Spinal cord (tissue), 10 donors: ENCODE measurements around the gene MSMB. TPM values are rescaled to one million over a fixed set of nuclear protein-coding genes. Genes with fewer than 3 reads are reported as not detected.
A peak's percentile ranks its signal among the peaks of the same experiment; 100 is the strongest.
"Not testable (repeated sequence)": the region's sequence is repeated elsewhere in the genome, so short reads cannot be mapped to it uniquely, and the experiment has no call there.

Experiments
- DNase-seq, 6 donors: peaks; one replicate each; pipeline versions ENCODE4 v3.0.0 to v3.0.0-alpha.2; 2013 to 2015; ENCODE audit warnings: low spot score in 6 of 6, low read depth in 4 of 6
- H3K27ac ChIP-seq: one replicate; pipeline ENCODE4 v1.5.1; 2013; ENCODE audit warnings: low read depth, low read length, control low read depth
- H3K27me3 ChIP-seq: one replicate; pipeline ENCODE4 v1.6.1; 2013; ENCODE audit warnings: low read length; ENCODE audit not compliant: control insufficient read depth, insufficient read depth
- H3K36me3 ChIP-seq: one replicate; pipeline ENCODE4 v1.6.1; 2013; ENCODE audit warnings: low read length; ENCODE audit not compliant: control insufficient read depth, insufficient read depth
- H3K4me1 ChIP-seq: one replicate; pipeline ENCODE4 v1.6.1; 2013; ENCODE audit warnings: low read length; ENCODE audit not compliant: control insufficient read depth, insufficient read depth
- H3K4me3 ChIP-seq: one replicate; pipeline ENCODE4 v1.5.1; 2013; ENCODE audit warnings: low read depth, low read length, control low read depth
- H3K9me3 ChIP-seq: one replicate; pipeline ENCODE4 v1.6.1; 2013; ENCODE audit warnings: low read length; ENCODE audit not compliant: control insufficient read depth, insufficient read depth
- WGBS: methylation state at CpG from one replicate; pipeline ENCODE4 v1.1.5; 2013; ENCODE audit warnings: missing lambda C conversion rate; ENCODE audit not compliant: insufficient coverage; 5-methylcytosine and 5-hydroxymethylcytosine counted together
- polyA plus RNA-seq, 2 donors: library from polyadenylated mRNA; unstranded; fragments of 120-200 nt; gene quantifications; one replicate each; pipeline ENCODE4 v1.2.1, GENCODE V29; 2013; ENCODE audit not compliant: insufficient read length in 2 of 2
- total RNA-seq, 2 donors: library from RNA; depleted of rRNA in 1 of 2; stranded (reverse); fragments of 120-200 nt in 1 of 2; fragments of >200 nt in 1 of 2; gene quantifications; one replicate each; pipeline versions ENCODE4 v1.2.3 to v1.2.4, GENCODE V29; 2013 to 2014
- donor health status: healthy.

The MSMB gene
- total and polyA plus RNA-seq, 4 donors = not detected

DNA sequence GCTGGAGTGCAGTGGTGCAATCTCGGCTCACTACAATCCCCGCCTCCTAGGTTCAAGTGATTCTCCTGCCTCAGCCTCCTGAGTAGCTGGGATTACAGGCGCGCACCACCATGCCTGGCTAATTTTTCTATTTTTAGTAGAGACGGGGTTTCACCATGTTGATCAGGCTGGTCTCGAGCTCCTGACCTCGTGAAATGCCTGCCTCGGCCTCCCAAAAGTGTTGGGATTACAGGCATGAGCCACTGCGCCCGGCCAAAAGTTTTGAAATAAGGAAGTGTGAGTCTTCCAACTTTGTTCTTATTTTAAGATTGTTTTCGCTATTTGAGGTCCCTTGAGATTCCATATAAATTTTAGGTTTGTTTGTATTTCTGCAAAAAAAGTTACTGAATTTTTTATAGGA lies 41.3 kb upstream of the MSMB start:
- not testable (repeated sequence) for H3K27ac ChIP-seq, H3K9me3 ChIP-seq, DNase-seq, H3K36me3 ChIP-seq, H3K27me3 ChIP-seq, H3K4me3 ChIP-seq, H3K4me1 ChIP-seq
- WGBS = 97% methylated on average over 9 of the region's 11 CpGs

DNA sequence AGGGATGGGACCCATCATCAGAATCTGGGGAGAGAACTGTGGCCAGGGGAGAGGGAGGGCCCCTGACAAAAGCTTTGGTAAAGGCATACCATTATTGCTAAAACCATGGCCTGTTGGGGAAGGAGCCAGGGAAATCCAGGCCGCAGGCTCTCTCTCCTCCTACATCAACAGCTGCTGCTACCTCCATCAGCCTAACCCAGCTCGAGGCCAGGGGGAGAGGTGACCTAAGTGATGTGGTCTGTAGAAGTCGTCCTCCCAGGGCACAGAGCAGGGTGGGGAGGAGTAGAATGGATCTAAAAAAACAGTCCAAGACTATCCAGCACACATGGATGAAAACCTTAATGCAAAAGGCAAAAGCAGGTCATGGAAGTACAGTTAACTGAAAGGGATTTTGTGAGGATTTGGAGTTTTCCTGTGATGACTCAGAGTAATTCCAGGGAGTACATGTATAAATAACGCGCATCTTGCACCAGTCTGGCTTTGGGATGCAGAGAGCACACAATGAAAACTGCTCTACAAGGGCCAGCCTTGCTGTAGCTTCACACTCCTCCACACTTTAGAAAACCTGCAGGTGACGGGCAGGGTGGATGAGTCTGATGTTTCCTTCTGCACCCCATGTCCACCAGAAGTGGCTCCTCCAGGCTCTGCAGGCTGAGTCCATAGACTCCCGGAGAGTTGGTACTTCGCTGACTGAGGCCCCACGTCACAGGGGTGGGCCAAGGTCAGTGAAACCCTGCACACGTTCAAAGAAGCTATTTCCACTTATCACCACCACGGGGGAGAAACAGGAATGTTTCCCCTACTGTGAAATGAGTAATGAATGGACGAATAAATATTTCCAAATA lies 38.5 kb upstream of the MSMB start:
- DNase-seq = no peak
- H3K9me3 ChIP-seq = no peaks in the 10 kb centered on the region

DNA sequence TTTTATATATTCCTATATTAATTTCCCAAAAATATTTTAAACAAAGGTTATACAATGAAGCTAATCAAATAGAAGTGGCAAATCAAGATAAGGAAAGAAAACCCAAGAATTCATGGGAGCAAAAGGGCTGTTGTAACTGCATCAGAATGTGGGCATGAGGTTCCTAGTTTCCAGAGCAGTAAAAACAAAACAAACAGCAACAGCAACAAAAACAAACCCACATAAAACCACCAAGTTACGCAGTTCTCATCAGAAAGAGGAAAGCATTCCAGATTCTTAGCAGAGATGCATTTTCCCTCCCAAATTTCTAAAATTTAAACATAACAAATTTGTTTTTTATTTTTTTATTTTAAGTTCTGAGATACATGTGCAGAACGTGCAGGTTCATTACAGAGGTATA lies 34.8 kb upstream of the MSMB start:
- Histone ChIP-seq H3K27me3 (no peaks in the 10 kb centered on the region), H3K4me1 (no peaks in the 10 kb centered on the region), H3K4me3 (no peak overlapping the region), H3K36me3 (no peaks in the 10 kb centered on the region), H3K27ac (no peak overlapping the region), H3K9me3 (no peaks in the 10 kb centered on the region)
- DNase-seq = no peak
- WGBS = 60% methylated on average over 1 of the region's 2 CpGs

More for the DNA sequence above, 38.5 kb upstream of the MSMB start:
- no peaks in the 10 kb centered on the region for H3K4me1 ChIP-seq
- H3K4me3 ChIP-seq = no peak overlapping the region
- no peak overlapping the region for H3K27ac ChIP-seq
- WGBS = 93% methylated on average over 2 of the region's 12 CpGs
- H3K36me3 ChIP-seq = no peaks in the 10 kb centered on the region
- no peaks in the 10 kb centered on the region for H3K27me3 ChIP-seq

DNA sequence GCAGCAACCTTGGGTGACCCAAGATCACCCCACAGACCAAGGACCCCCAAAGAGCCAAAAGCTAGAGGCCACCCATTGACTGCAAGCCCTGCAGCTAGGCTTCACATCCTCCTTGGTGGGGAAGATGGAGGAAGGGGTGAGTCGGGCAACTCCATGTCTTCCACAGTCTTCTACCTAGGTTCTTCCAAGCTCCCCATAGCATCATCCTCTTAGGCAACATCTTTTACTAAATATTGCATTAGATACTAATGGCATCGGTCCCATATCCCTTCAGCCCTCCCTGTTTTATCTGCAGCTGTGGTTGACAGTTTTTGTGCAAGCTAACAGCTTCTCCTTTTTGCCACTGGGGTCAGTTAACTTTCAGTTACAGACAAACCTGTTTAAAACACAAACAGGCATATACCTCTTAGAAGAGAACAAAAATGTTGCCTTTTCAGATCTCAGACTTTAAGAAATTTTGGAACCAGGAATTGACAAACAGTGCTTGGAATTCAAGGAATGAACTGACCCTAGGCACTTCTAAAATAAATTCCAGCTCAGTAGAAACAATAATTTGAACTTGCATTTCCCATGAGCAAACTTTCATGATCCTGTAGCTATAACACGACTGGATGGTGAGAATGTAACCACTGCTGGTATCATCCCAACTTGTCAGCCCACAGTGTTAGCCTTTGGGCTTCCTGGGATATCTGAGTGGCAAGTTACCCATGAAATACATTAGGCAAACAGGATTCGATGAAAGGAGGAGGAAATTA lies 33.9 kb upstream of the MSMB start:
- WGBS = no CpG with 5 or more reads among the region's 4 CpGs
- Histone ChIP-seq H3K27me3 (no peaks in the 10 kb centered on the region), H3K27ac (no peak overlapping the region), H3K36me3 (no peaks in the 10 kb centered on the region), H3K4me1 (no peaks in the 10 kb centered on the region), H3K4me3 (no peak overlapping the region), H3K9me3 (no peaks in the 10 kb centered on the region)
- DNase-seq = no peak

DNA sequence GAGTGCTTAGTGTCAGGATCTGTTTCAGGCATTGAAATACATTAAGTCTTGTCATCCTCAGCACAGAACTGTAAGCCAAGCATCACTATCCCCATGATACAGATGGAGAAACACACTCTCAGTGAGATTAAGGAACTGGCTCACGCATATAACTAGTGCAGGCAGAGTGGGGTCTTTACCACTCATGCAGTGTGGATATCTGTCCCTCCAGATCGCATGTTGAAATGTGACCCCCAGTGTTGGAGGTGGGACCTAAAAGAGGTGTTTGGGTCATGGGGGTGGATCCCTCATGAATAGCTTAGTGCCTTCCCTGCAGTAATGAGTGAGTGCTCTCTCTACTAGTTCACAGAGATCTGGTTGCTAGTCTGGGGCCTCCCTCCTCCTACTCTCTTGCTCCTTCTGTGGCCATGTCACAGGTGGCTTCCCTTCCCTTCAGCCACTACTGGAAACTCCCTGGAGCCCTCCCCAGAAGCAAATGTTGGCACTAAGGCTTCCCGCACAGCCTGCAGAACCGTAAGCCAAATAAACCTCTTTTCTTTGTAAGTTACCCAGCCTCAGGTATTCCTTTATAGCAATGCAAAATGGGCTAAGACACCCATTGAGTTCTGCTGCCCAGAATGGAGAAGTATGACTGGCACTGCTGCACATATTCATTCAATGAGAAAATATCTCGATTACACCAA lies 31.8 kb upstream of the MSMB start:
- WGBS = 89% methylated on average over 3 of the region's 5 CpGs
- no peaks in the 10 kb centered on the region for H3K9me3 ChIP-seq
- H3K36me3 ChIP-seq = no peaks in the 10 kb centered on the region
- no peak overlapping the region for H3K27ac ChIP-seq
- no peaks in the 10 kb centered on the region for H3K27me3 ChIP-seq
- no peak for DNase-seq
- H3K4me1 ChIP-seq = no peaks in the 10 kb centered on the region
- no peak overlapping the region for H3K4me3 ChIP-seq

DNA sequence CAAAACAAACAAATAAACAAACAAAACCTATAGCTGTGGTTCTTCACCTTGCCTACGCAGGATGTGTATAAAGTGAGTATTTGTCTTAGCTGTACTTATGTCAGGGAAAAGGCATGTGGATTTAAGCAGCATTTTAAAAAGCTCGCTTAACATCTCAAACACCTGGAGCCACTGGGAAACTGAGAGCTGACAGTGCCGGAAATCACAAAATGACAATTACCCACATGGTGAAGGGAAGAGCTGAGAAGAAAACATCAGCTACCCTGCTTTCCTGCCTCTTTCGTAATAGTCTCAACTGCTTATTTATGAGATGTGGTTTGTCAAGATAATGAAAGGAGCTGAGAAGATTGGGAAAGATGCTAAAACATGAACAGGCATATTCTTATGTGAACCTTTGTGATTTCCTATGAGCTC lies 31.1 kb upstream of the MSMB start:
- Histone ChIP-seq H3K36me3 (no peaks in the 10 kb centered on the region), H3K9me3 (no peaks in the 10 kb centered on the region), H3K4me3 (no peak overlapping the region), H3K4me1 (no peaks in the 10 kb centered on the region), H3K27ac (no peak overlapping the region), H3K27me3 (no peaks in the 10 kb centered on the region)
- WGBS = no CpG with 5 or more reads among the region's 4 CpGs
- DNase-seq = peak in 1 of 6 donors; percentile 34

DNA sequence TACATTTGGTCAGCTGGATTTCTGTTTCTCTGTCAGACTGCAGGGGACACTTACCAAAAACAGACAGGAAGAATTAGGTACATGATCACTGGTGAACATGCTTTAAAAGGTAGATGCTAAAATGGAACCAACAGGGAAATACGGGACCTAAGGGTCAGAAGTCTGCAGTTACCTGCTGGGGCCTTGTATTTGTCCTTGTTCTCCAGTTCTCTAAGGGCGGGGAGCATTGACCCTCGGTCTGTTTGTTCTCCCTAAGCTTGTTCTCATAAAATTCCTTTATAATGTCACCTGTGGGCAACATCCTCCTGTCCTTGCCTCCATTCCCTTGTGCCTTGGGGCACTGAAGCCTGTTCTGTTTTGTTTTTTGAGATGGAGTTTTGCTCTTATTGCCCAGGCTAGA lies 29.8 kb upstream of the MSMB start:
- Histone ChIP-seq H3K4me1 (no peaks in the 10 kb centered on the region), H3K36me3 (no peaks in the 10 kb centered on the region), H3K9me3 (no peaks in the 10 kb centered on the region), H3K27me3 (no peaks in the 10 kb centered on the region), H3K27ac (no peak overlapping the region), H3K4me3 (no peak overlapping the region)
- DNase-seq = no peak
- WGBS = 78% methylated on average over 3 of the region's 3 CpGs

DNA sequence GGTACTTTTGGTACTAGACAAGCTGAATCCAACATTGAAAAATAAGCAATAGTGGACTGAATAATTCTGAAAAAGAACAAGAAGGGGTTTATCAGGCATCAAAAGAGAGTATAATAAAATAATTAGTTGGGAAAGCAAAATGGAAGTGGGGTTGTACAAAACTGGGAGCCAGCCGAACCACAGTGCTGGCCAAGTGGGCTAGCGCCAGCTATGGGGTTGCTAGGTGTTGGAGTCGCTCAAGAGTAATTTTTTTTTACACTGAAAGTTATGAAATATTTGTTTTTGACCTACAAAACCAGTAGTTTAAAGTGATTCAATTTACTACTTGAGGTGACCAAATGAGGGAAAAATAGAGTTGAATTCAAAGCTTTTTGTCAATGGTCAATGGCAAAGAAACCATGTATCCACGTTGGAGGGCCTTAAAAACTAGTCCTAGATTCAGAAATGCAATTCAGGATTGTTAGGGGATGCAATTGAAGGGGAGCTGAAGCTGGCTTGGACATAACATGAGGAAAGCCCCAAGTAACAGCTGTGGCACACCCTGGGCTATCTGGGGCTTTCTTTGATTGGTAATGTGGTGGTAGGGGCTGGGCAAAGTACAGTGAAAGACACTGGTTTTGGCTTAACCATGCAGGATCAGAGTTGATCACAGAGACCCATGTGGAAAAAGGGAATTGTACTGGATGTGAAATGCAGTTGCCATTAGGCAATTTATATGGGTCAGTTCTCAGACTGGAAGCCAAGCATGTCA lies 28.3 kb upstream of the MSMB start:
- Histone ChIP-seq H3K36me3 (no peaks in the 10 kb centered on the region), H3K4me3 (no peak overlapping the region), H3K4me1 (no peaks in the 10 kb centered on the region), H3K27me3 (no peaks in the 10 kb centered on the region), H3K9me3 (no peaks in the 10 kb centered on the region), H3K27ac (no peak overlapping the region)
- 33% methylated on average over 2 of the region's 4 CpGs for WGBS
- no peak for DNase-seq

DNA sequence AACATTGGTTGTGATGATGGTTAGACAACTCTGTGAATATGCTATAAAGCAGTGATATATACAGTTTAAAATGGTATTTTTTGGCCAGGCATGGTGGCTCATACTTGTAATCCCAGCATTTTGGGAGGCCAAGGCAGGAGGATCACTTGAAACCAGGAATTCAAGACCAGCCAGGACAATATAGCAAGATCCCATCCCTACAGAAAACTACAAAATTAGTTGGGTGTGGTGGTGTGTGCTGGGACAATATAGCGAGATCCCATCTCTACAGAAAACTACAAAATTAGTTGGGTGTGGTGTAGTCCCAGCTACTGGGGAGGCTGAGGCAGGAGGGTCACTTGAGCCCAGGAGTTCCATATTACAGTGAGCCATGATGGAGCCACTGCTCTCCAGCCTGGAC lies 27.5 kb upstream of the MSMB start:
- H3K36me3 ChIP-seq = no peaks in the 10 kb centered on the region
- no CpG with 5 or more reads among the region's 1 CpG for WGBS
- no peaks in the 10 kb centered on the region for H3K9me3 ChIP-seq
- DNase-seq = no peak
- no peaks in the 10 kb centered on the region for H3K4me1 ChIP-seq
- no peaks in the 10 kb centered on the region for H3K27me3 ChIP-seq
- H3K27ac ChIP-seq = no peak overlapping the region
- H3K4me3 ChIP-seq = no peak overlapping the region
